ENCODE results near the gene STON1.

Gene STON1

DNA sequence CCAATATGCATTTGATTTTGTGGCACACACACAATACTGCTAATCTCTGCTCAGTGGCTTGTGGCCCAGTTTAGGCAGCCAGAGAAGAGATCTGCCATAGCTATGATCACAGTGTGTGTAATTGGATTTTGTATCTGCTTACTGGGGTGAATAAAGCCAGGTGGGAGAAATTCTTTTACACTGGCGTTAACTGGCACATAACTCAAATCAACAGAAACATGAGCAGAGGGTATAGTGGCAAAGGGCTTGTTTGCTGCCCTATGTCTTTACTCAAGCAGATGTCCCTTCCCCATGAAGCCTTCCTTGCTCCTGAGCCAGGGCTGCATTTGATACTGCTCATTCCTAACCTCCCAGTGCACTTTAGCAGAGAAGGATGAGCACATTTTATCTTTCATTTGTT lies 28.5 kb downstream of the STON1 start:
- TF ChIP-seq, protein P1, sequence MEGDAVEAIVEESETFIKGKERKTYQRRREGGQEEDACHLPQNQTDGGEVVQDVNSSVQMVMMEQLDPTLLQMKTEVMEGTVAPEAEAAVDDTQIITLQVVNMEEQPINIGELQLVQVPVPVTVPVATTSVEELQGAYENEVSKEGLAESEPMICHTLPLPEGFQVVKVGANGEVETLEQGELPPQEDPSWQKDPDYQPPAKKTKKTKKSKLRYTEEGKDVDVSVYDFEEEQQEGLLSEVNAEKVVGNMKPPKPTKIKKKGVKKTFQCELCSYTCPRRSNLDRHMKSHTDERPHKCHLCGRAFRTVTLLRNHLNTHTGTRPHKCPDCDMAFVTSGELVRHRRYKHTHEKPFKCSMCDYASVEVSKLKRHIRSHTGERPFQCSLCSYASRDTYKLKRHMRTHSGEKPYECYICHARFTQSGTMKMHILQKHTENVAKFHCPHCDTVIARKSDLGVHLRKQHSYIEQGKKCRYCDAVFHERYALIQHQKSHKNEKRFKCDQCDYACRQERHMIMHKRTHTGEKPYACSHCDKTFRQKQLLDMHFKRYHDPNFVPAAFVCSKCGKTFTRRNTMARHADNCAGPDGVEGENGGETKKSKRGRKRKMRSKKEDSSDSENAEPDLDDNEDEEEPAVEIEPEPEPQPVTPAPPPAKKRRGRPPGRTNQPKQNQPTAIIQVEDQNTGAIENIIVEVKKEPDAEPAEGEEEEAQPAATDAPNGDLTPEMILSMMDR (IDR thresholded peaks at IDR 0.05; ENCODE audit: insufficient read depth, missing control alignments): no peak
- DNase-seq (ENCODE audit: insufficient read length, low spot score) (no peak), FAIRE-seq (no peak)

- DNase-seq (ENCODE audit: insufficient read length, low spot score) (no peak), FAIRE-seq (no peak)
- TF ChIP-seq, protein P1 (IDR thresholded peaks at IDR 0.05; ENCODE audit: insufficient read depth, missing control alignments): no peak
Measured at GRCh38 chr2:48560546-48561209, 30.7 kb downstream of the STON1 start.

- TF ChIP-seq, protein P1 (IDR thresholded peaks at IDR 0.05; ENCODE audit: insufficient read depth, missing control alignments): no peak
- DNase-seq (ENCODE audit: insufficient read length, low spot score) (no peak), FAIRE-seq (no peak)
Measured at GRCh38 chr2:48562281-48562680, 32.3 kb downstream of the STON1 start.

GRCh38 chr2:48566592-48567310 lies 36.8 kb downstream of the STON1 start:
- DNase-seq (ENCODE audit: insufficient read length, low spot score): no peak
- TF ChIP-seq, protein P1 (IDR thresholded peaks at IDR 0.05; ENCODE audit: insufficient read depth, missing control alignments): no peak
- no peak for FAIRE-seq

DNA sequence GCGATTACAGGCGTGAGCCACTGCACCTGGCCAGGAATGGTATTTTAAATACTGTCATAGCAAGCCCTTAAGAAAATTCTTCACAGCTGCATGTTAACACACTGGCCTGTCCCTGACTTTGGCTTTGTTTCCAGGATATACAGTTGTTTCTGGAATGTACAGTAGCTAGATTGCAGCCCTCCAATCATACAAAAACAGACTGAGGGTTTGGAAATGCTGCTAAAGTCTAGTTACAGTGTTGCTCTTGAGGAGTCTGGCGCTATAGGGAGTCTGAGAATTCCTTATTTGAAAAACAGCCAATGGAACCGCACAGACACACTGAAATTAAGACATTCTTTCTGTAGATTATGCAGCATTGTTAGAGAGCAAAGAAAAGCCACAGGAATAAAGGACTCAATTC lies 37.7 kb downstream of the STON1 start:
- DNase-seq (ENCODE audit: insufficient read length, low spot score) (no peak), FAIRE-seq (no peak)
- TF ChIP-seq, protein P1 (IDR thresholded peaks at IDR 0.05; ENCODE audit: insufficient read depth, missing control alignments): no peak

GRCh38 chr2:48568547-48568946 lies 38.6 kb downstream of the STON1 start:
- FAIRE-seq: no peak
- TF ChIP-seq, protein P1 (IDR thresholded peaks at IDR 0.05; ENCODE audit: insufficient read depth, missing control alignments): no peak
- no peak for DNase-seq (ENCODE audit: insufficient read length, low spot score)

- FAIRE-seq: no peak
- DNase-seq (ENCODE audit: insufficient read length, low spot score): no peak
- TF ChIP-seq, protein P1 (IDR thresholded peaks at IDR 0.05; ENCODE audit: insufficient read depth, missing control alignments): no peak
Measured at GRCh38 chr2:48569433-48569832, 39.5 kb downstream of the STON1 start.

Measured in D721Med (cell line).